D341Med (cell line): Measurements from ENCODE around the gene PTBP1.
A peak's percentile ranks its signal among the peaks of the same experiment; 100 is the strongest.

Source experiments
- DNase-seq: peaks from one replicate; pipeline ENCODE4 v3.0.0; 2012; ENCODE audit warnings: low spot score

PTBP1 gene

DNA sequence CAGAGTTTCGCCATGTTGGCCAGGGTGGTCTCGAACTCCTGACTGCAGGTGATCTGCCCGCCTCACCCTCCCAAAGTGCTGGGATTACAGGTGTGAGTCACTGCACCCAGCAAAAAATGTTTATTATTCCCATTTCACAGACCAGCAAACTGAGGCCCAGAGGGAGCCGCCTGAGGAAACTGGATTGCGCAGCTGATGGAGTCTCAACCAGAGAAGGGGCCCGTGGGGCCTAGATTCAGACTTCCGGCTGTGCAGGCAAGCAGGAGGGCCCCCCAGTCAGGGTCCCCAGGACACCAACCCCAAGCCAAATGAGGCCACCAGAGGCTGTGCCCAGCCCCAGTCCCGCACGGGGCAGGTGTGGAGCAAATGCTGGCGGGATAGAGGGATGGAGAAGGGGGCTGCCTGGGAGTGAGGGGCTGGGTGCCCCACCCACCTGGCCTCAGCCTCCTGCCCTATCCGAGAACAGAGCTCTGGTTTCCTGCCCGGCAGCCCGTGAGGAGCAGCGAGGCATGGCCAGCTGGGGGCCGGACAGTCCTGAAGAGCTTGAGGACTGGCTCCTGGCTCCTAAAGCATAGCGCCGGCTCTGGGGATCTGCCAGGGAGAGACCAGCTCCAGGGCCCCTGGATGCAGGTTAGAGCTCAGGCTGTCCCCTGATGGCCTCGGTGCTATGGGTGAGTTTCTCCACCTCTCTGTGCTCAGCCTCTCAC is 24.4 kb upstream of the PTBP1 start:
- no peak for DNase-seq

- no peak for DNase-seq
These were observed 20.7 kb upstream of the PTBP1 start for GRCh38 chr19:776549-776948.

- DNase-seq, result no peak
These were observed 18.2 kb upstream of the PTBP1 start for GRCh38 chr19:778910-779653.

GRCh38 chr19:780935-781334 is 16.3 kb upstream of the PTBP1 start:
- no peak for DNase-seq

DNA sequence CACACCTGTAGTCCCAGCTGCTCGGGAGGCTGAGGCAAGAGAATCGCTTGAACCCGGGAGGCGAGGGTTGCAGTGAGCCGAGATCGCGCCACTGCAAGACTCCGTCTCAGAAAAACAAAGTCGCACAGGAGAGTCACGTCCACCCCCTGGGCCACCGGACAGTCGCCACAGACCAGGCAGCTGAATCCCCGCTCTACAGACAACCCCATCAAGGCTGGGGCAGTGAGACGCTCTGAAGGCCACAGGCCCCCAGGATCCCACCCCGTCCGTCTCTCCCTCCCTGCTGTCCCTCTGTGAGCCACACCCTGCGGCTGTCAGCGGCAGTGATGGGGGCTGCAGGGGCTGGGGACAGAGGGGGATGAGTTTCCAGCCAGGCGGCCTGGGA is 15.5 kb upstream of the PTBP1 start:
- DNase-seq, result no peak

- DNase-seq, result no peak
These were observed 14.9 kb upstream of the PTBP1 start for GRCh38 chr19:782185-782877.

DNA sequence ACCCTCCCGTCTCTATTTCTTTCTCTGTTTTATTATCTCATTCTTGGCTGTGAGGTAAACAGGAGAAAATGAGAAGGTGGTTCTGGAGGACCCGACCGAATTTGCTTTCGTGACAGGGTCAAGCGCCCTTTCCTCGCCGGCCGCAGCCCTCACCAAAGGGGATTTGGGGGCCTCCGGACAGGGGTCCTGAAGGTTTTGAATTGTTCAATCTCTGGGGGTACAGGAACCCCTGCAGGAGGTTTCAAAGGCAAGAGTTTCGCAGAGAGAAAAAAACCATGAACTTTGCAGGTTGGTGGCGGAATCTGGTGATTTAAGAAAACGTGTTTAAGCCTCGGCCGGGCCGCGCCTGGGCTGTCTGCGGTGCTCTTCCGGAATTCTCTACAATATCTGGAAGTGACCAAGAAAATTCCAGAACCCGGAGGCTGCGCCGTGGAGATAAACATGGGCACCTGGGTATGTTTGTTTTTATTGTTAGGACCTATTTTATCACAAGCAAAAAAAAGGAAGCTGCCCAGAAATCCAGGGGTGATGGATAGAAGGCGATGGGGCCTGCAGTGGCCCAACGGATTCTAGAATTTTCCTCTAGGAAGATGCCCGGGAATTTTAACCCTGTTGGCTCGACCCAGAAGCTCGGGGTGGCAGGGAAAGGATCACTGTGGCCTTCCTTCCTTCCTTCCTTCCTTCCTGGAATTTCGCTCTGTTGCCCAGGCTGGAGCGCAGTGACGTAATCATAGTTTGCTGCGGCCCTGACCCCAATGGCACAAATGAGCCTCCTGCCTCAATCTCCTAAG is 14.2 kb upstream of the PTBP1 start:
- no peak for DNase-seq

DNA sequence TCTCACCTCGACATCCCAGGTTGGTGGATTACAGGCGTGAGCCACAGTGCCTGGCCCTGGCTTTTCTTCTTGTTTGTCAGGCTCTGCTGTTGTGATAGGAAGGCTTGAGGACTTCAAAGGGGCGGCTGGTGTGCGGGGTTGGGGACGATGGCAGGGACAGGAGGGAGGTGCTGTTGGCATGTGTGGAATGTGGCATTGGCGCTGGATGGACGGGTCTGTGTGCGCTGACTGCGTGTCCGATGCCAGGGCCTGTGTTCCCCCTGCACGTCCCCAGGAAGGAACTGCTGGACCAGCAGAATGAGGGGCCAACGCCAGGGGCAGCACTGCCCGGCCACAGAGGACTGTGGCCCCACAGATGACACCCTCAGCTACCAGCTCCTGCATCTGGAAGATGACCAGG is 12.7 kb upstream of the PTBP1 start:
- DNase-seq, result no peak

DNA sequence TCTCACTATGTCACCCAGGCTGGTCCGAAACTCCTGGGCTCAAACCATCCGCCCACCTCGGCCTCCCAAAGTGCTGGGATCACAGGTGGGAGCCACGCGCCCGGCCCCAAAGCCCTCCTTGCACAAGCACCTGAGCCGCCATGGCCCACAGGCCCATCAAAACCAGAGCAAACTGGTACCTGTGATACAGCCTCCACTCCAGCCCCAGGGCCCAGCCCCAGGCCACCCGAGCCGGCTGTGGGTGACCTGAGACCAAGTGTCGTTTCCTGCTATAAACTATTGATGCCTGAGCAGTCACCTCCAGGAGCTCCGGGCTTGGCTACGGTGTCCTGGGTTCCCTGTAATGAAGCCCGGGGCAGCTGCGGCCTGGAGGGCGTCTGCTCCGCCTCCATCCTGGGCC is 9.7 kb upstream of the PTBP1 start:
- DNase-seq, result no peak

DNA sequence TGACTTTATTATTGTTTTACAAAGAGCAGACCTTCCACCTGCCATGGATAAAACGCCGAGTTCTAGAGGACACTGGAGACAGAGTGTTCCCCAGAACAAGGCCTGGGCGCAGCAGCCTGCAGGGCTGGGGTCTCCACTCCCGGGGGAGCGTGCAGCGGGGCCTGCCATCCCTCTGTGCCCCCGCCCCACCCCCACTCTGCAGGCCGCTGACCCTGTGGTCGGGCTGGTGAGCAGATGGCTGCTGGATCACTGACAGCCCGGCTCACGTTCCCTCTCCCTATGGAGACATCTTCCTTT is 8.6 kb upstream of the PTBP1 start:
- no peak for DNase-seq

GRCh38 chr19:788983-789700 is 8.1 kb upstream of the PTBP1 start:
- DNase-seq, result no peak

DNA sequence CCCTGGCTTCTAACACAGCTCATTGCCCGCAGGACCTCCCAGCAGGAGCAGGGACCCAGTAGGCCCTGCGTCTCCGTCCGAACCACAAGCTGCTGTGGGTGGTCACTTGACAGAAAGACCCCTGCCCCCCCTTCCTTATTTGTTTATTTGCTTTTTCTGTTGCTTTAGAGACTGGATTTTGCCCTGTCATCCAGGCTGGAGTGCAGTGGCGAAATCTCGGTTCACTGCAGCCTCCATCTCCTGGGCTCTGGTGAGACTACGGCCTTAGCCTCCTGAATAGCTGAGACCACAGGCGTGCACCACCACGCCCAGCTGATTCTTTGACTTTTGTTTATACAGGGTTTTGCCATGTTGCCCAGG is 7.6 kb upstream of the PTBP1 start:
- DNase-seq, result no peak

DNA sequence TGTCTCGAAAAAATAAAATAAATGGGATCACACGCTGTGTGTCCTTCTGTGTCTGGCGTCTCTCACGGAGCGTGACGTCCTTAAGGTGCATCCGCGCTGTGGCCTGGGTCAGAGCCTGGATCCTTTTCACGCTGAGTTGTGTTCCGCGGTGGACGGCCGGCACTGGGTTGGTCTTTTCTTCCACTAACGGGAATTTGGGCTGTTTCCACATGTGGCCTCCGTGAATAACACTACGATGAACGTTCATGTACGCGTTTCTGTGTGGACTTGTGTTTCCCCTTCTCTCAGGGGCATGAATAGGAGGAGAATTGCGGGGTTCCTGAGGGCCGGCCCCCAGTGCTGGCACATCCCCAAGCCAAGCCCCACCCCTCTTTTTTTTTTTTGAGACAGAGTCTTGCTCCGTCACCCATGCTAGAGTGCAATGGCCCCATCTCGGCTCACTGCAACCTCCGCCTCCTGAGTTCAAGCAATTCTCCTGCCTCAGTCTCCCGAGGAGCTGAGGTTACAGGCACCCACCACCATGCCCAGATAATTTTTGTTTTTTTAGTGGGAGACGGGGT is 6.2 kb upstream of the PTBP1 start:
- no peak for DNase-seq

GRCh38 chr19:791567-792305 is 5.5 kb upstream of the PTBP1 start:
- DNase-seq, result peak; percentile 58

- DNase-seq, result no peak
These were observed 4.9 kb upstream of the PTBP1 start for GRCh38 chr19:792306-792885.

GRCh38 chr19:793806-794205 is 3.4 kb upstream of the PTBP1 start:
- no peak for DNase-seq

DNA sequence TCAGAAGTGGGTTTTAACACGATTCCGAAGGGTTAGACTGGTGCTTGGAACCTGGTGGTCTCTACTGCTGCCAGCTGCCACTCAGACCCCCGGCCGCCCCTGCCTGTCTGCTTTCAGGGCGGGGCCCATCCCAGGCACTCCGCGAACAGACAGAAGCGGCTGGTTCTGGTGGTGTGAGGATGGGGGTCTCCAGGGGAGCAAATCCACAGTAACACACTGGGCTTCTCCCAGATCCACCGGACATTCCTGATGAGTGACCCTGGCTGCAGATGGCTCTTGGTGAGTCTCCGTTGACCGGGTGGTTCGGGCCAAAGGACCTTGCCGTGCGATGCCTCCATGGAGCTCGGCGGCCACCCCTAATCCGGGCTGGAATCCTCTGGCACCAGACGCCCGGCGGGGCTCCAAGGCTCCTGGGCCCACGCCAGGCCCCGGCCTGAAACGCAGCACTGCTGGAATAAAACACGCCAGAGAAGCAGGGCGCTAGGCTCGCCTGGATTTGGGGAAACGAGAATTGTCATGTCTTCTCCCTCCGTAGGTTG is 2.1 kb upstream of the PTBP1 start:
- DNase-seq, result no peak

DNA sequence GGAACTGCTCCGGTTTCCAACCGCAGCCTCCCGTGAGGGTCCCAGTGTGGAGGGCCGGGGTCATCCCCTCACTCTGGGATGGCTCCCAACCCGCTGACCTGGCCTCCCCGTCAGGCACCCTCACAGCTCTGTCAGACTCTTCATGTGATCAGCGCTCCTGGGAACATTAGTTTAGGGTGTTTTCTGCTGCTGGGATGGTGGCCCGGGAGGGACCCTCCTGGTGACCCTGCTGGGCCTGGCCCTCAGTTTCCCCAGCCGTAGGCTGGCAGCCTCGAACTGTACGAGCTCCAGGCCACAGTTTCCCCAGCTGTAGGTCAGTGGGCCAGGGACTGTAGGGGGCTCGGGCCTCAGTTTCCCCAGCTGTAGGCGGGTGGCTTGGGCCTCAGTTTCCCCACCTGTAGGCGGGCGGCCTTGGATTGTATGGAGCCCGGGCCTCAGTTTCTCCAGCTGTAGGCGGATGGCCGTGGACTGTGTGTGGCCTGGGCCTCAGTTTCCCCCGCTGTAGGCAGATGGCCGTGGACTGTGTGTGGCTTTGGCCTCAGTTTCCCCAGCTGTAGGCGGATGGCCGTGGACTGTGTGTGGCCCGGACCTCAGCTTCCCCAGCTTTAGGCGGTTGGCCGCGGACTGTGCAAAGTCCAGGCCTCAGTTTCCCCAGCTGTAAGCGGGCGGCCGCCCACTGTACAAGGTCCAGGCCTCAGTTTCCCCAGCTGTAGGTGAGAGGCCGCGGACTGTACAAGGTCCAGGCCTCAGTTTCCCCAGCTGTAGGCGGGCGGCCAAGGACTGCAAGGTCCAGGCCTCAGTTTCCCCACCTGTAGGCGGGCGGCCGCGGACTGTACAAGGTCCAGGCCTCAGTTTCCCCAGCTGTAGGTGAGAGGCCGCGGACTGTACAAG is 1.3 kb upstream of the PTBP1 start:
- DNase-seq, result no peak
